HG03520 (cell line): ENCODE data around the gene RUFY4.

ENCODE experiments used
- ATAC-seq: cut with Tn5 transposase; IDR thresholded peaks from one replicate; pipeline ENCODE4 v1.9.1; 2021; ENCODE audit warnings: mild to moderate bottlenecking, moderate library complexity; ENCODE audit not compliant: unreplicated experiment

Gene RUFY4

GRCh38 chr2:218068721-218069334 is at the start of gene RUFY4:
RUFY4 (plus strand) TSS chr2:218069253; CDS start chr2:218070606, 1,353 bp downstream.
- ATAC-seq = peak; percentile 77

- ATAC-seq = no peak
These were observed 49.5 kb upstream of the RUFY4 start for GRCh38 chr2:218019411-218020060.

GRCh38 chr2:218020281-218020680 is 48.8 kb upstream of the RUFY4 start:
- ATAC-seq = no peak

- ATAC-seq = no peak
These were observed 48.0 kb upstream of the RUFY4 start for GRCh38 chr2:218020966-218021535.

GRCh38 chr2:218021536-218022071 is 47.4 kb upstream of the RUFY4 start:
- no peak for ATAC-seq

GRCh38 chr2:218022131-218022850 is 46.8 kb upstream of the RUFY4 start:
- ATAC-seq = no peak

- no peak for ATAC-seq
These were observed 46.1 kb upstream of the RUFY4 start for GRCh38 chr2:218022851-218023530.

GRCh38 chr2:218023636-218024035 is 45.4 kb upstream of the RUFY4 start:
- ATAC-seq = no peak

- no peak for ATAC-seq
These were observed 44.7 kb upstream of the RUFY4 start for GRCh38 chr2:218024336-218024735.

GRCh38 chr2:218024871-218025270 is 44.2 kb upstream of the RUFY4 start:
- ATAC-seq = no peak

GRCh38 chr2:218026244-218026643 is 42.8 kb upstream of the RUFY4 start:
- ATAC-seq = no peak

- no peak for ATAC-seq
These were observed 42.2 kb upstream of the RUFY4 start for GRCh38 chr2:218026676-218027425.

GRCh38 chr2:218027426-218028188 is 41.4 kb upstream of the RUFY4 start:
- ATAC-seq = no peak

GRCh38 chr2:218028189-218028495 is 40.9 kb upstream of the RUFY4 start:
- no peak for ATAC-seq

- ATAC-seq = no peak
These were observed 40.3 kb upstream of the RUFY4 start for GRCh38 chr2:218028562-218029348.

GRCh38 chr2:218029366-218030360 is 39.4 kb upstream of the RUFY4 start:
- ATAC-seq = no peak

GRCh38 chr2:218030409-218031195 is 38.5 kb upstream of the RUFY4 start:
- ATAC-seq = no peak
